Stimulated activated CD4-positive, alpha-beta T cell treated with anti-CD3 and anti-CD28 coated beads, Interleukin-15, amount 100 ng/mL, for 1 hour (primary cell): Measurements from ENCODE around the gene ERMARD.
"Not testable (repeated sequence)": the region's sequence is repeated elsewhere in the genome, so short reads cannot be mapped to it uniquely, and the experiment has no call there.

Source experiments
- DNase-seq, 2 donors: peaks; one replicate each; pipeline ENCODE4 v3.0.0-alpha.2; 2020; ENCODE audit warnings: low read depth in 1 of 2, low spot score in 1 of 2

Gene ERMARD

GRCh38 chr6:169738204-169738975, 13.0 kb upstream of the ERMARD start:
- no peak for DNase-seq

- DNase-seq, result no peak
Measured at GRCh38 chr6:169738976-169739529, 12.4 kb upstream of the ERMARD start.

- no peak for DNase-seq
Measured at GRCh38 chr6:169741344-169741743, 10.1 kb upstream of the ERMARD start.

- no peak for DNase-seq
Measured at GRCh38 chr6:169745405-169745804, 6.0 kb upstream of the ERMARD start.

GRCh38 chr6:169746556-169746955, 4.9 kb upstream of the ERMARD start:
- no peak for DNase-seq

GRCh38 chr6:169752074-169752623, 727 bp downstream of the ERMARD start:
- no peak for DNase-seq

- DNase-seq, result no peak
Measured at GRCh38 chr6:169755162-169755561, 3.7 kb downstream of the ERMARD start.

- DNase-seq, result no peak
Measured at GRCh38 chr6:169763308-169763707, 11.9 kb downstream of the ERMARD start.

GRCh38 chr6:169763881-169764280, 12.5 kb downstream of the ERMARD start:
- no peak for DNase-seq

- not testable (repeated sequence) for DNase-seq
Measured at GRCh38 chr6:169765789-169766188, 14.4 kb downstream of the ERMARD start.

- DNase-seq, result no peak
Measured at GRCh38 chr6:169766232-169766631, 14.8 kb downstream of the ERMARD start.

GRCh38 chr6:169766921-169767736, 15.7 kb downstream of the ERMARD start:
- DNase-seq, result no peak

- no peak for DNase-seq
Measured at GRCh38 chr6:169774347-169774746, 22.9 kb downstream of the ERMARD start.

- no peak for DNase-seq
Measured at GRCh38 chr6:169775321-169775720, 23.9 kb downstream of the ERMARD start.

- DNase-seq, result no peak
Measured at GRCh38 chr6:169776379-169776778, 25.0 kb downstream of the ERMARD start.

GRCh38 chr6:169777896-169778295, 26.5 kb downstream of the ERMARD start:
- no peak for DNase-seq

- DNase-seq, result no peak
Measured at GRCh38 chr6:169778646-169779045, 27.2 kb downstream of the ERMARD start.

- no peak for DNase-seq
Measured at GRCh38 chr6:169779092-169779815, 27.8 kb downstream of the ERMARD start.

GRCh38 chr6:169779896-169780295, 28.5 kb downstream of the ERMARD start:
- no peak for DNase-seq

GRCh38 chr6:169780571-169781091, 29.2 kb downstream of the ERMARD start:
- DNase-seq, result no peak

- no peak for DNase-seq
Measured at GRCh38 chr6:169782966-169783365, 31.5 kb downstream of the ERMARD start.
